ENCODE measurements around the gene GPR137B.

GPR137B gene

DNA sequence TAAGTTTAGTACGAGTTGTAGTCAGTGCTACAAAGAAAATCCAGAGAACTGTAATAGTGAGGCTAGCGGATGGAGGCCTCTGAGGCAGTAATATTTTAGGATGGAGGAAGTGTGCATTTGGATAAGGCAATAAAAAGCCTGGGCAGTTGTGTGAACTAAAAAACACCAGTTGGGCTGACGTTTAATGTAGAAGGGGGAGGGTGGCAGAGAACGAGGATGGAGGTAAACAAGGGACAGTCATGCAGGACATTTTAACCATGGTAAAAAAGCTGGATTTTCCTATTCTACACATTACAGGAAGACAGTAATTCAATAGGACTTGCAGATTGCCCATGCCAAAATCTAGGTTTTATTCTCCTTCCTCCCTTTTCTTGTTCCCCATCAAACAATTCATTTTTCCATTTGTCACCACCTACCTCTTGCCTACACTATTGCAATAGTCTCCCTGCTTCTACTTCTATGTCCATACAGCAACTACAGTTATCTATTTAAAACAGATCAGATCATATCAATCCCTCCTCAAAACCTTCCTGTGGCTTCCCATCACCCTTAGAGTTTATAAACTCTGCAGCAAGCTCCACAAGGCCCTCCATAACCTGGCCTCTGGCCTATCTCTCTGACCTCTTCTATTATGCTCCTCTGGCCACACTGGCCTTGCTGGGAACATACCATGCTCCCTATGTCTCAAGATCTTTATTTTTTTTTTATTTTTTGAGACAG, 111.7 kb downstream of the GPR137B start:
- H3K27ac ChIP-seq (ENCODE audit: low read length): no peak overlapping the region
- no peaks in the 10 kb centered on the region for H3K36me3 ChIP-seq (ENCODE audit: control insufficient read depth, insufficient read depth, low read length)
- H3K4me1 ChIP-seq (ENCODE audit: control insufficient read depth, insufficient read depth, low read length): no peaks in the 10 kb centered on the region
- no CpG with 5 or more reads among the region's 4 CpGs for WGBS (ENCODE audit: insufficient coverage, insufficient read length)
- no peaks in the 10 kb centered on the region for H3K27me3 ChIP-seq (ENCODE audit: control insufficient read depth, insufficient read depth, low read length)
- no peak for DNase-seq (ENCODE audit: low read depth, low spot score)
- no peak overlapping the region for H3K4me3 ChIP-seq (ENCODE audit: low read length)
- no peaks in the 10 kb centered on the region for H3K9me3 ChIP-seq (ENCODE audit: control insufficient read depth, insufficient read depth, low read length)

DNA sequence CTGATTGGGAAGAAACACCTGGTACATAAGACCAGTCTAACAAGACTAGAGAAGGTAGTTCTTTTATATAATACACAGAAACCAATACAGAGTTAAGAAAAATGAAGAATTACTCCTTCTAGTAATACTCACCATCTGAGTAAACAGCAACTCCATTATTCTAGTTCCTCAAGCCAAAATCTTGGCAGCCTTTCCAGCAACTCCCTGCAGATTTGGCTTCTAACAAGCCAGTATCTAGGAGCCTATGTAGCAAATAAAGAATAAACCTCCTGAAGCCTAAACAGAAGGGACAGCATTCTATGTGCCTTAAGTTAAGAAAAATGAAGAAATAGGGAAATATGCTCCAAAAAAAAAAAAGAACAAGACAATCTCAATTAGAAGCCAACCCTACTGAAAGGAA, 114.9 kb downstream of the GPR137B start:
- DNase-seq (ENCODE audit: low read depth, low spot score): no peak
- Histone ChIP-seq H3K4me3 (ENCODE audit: low read length) (no peak overlapping the region), H3K36me3 (ENCODE audit: control insufficient read depth, insufficient read depth, low read length) (no peaks in the 10 kb centered on the region), H3K27ac (ENCODE audit: low read length) (no peak overlapping the region), H3K4me1 (ENCODE audit: control insufficient read depth, insufficient read depth, low read length) (no peaks in the 10 kb centered on the region), H3K27me3 (ENCODE audit: control insufficient read depth, insufficient read depth, low read length) (no peaks in the 10 kb centered on the region), H3K9me3 (ENCODE audit: control insufficient read depth, insufficient read depth, low read length) (no peaks in the 10 kb centered on the region)

DNA sequence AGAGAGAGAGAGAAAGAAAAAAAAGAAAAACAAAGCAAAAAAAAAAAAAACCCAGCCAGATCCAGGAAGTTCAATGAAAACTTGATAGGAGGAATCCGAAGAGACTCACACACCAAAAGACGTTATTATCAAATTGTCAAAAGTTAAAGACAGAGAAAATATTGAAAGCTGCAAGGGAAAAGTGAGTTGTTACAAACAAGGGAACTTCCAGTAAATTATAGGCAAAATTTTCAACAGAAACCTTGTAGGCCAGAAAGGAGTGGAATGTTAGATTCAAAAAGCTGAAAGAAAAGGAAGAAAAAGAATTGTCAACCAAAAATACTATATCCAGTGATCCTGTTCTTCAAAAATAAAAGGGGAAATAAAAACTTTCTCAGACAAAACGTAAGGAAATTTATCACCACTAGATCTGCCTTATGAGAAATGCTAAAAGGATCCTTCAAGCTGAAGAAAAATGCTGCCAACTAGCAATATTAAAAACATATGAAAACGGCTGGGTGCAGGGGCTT, 115.8 kb downstream of the GPR137B start:
- no peaks in the 10 kb centered on the region for H3K9me3 ChIP-seq (ENCODE audit: control insufficient read depth, insufficient read depth, low read length)
- WGBS (ENCODE audit: insufficient coverage, insufficient read length): no CpG with 5 or more reads among the region's 4 CpGs
- no peaks in the 10 kb centered on the region for H3K4me1 ChIP-seq (ENCODE audit: control insufficient read depth, insufficient read depth, low read length)
- no peak for DNase-seq (ENCODE audit: low read depth, low spot score)
- H3K36me3 ChIP-seq (ENCODE audit: control insufficient read depth, insufficient read depth, low read length): no peaks in the 10 kb centered on the region
- H3K27me3 ChIP-seq (ENCODE audit: control insufficient read depth, insufficient read depth, low read length): no peaks in the 10 kb centered on the region
- no peak overlapping the region for H3K4me3 ChIP-seq (ENCODE audit: low read length)
- no peak overlapping the region for H3K27ac ChIP-seq (ENCODE audit: low read length)
